ENCODE data around the gene CLTA. TPM values are rescaled to one million over a fixed set of nuclear protein-coding genes. Genes with fewer than 3 reads are reported as not detected.
"Not testable (repeated sequence)": the region's sequence is repeated elsewhere in the genome, so short reads cannot be mapped to it uniquely, and the experiment has no call there.

Gene CLTA
- total RNA-seq, 1 donor from 2014 or later: 424 TPM

- no peaks in the 10 kb centered on the region for H3K4me1 ChIP-seq (ENCODE audit: insufficient read depth, low read length)
- TF ChIP-seq, protein P1, sequence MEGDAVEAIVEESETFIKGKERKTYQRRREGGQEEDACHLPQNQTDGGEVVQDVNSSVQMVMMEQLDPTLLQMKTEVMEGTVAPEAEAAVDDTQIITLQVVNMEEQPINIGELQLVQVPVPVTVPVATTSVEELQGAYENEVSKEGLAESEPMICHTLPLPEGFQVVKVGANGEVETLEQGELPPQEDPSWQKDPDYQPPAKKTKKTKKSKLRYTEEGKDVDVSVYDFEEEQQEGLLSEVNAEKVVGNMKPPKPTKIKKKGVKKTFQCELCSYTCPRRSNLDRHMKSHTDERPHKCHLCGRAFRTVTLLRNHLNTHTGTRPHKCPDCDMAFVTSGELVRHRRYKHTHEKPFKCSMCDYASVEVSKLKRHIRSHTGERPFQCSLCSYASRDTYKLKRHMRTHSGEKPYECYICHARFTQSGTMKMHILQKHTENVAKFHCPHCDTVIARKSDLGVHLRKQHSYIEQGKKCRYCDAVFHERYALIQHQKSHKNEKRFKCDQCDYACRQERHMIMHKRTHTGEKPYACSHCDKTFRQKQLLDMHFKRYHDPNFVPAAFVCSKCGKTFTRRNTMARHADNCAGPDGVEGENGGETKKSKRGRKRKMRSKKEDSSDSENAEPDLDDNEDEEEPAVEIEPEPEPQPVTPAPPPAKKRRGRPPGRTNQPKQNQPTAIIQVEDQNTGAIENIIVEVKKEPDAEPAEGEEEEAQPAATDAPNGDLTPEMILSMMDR (IDR thresholded peaks at IDR 0.05; ENCODE audit: insufficient read depth, low read depth, low read length): no peak
- TF ChIP-seq EZH2 (IDR thresholded peaks at IDR 0.05; ENCODE audit: insufficient read depth, low read length): no peak
- no peaks in the 10 kb centered on the region for H3K27me3 ChIP-seq (ENCODE audit: insufficient read depth, low read length)
- no peak for FAIRE-seq
- H3K27me3 Mint-ChIP-seq (ENCODE audit: low read depth, unreplicated experiment): peaks cover 10% of the 10 kb centered on the region
- H4K20me1 ChIP-seq (ENCODE audit: insufficient read depth, low read length): no peaks in the 10 kb centered on the region
- H3K9me3 Mint-ChIP-seq (ENCODE audit: unreplicated experiment): peaks cover 6% of the 10 kb centered on the region
- no peak overlapping the region for H3K27ac Mint-ChIP-seq (ENCODE audit: unreplicated experiment)
- H3K36me3 ChIP-seq (ENCODE audit: insufficient read depth, low read length): no peaks in the 10 kb centered on the region
- no peak overlapping the region for H3K4me3 ChIP-seq (ENCODE audit: insufficient read depth, low read depth, low read length)
- no peaks in the 10 kb centered on the region for H3K79me2 ChIP-seq (ENCODE audit: insufficient read depth, low read length)
- DNase-seq (ENCODE audit: low read depth): no peak
- H3K27ac ChIP-seq (ENCODE audit: low read depth, low read length): no peak overlapping the region
- no peak overlapping the region for H2AFZ ChIP-seq (ENCODE audit: low read depth, low read length)
- H3K4me2 ChIP-seq (ENCODE audit: low read length): no peak overlapping the region
- H3K9ac ChIP-seq (ENCODE audit: low read length): no peak overlapping the region
- H3K9me3 ChIP-seq (ENCODE audit: insufficient read depth, low read depth, low read length): no peaks in the 10 kb centered on the region
- peaks cover 4% of the 10 kb centered on the region for H3K4me1 Mint-ChIP-seq (ENCODE audit: low read depth, unreplicated experiment)
- no peak overlapping the region for H3K4me3 Mint-ChIP-seq (ENCODE audit: unreplicated experiment)
- H3K36me3 Mint-ChIP-seq (ENCODE audit: low read depth, unreplicated experiment): no peaks in the 10 kb centered on the region
Observed at GRCh38 chr9:36177571-36177970, 13.2 kb upstream of the CLTA start.

DNA sequence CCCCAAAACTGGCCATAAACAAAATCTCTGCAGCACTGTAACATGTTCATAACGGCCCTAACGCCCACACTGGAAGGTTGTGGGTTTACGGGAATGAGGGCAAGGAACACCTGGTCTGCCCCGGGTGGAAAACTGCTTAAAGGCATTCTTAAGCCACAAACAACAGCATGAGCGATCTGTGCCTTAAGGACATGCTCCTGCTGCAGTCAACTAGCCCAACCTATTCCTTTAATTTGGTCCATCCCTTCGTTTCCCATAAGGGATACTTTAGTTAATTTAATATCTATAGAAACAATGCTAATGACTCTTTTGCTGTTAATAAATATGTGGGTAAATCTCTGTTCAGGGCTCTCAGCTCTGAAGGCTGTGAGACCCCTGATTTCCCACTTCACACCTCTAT is 10.5 kb upstream of the CLTA start:
- FAIRE-seq; H3K36me3 Mint-ChIP-seq (ENCODE audit: low read depth, unreplicated experiment); H3K27me3 ChIP-seq (ENCODE audit: insufficient read depth, low read length); H3K9me3 Mint-ChIP-seq (ENCODE audit: unreplicated experiment); H3K27ac Mint-ChIP-seq (ENCODE audit: unreplicated experiment); H3K79me2 ChIP-seq (ENCODE audit: insufficient read depth, low read length); H4K20me1 ChIP-seq (ENCODE audit: insufficient read depth, low read length); H3K9me3 ChIP-seq (ENCODE audit: insufficient read depth, low read depth, low read length); DNase-seq (ENCODE audit: low read depth); H3K27me3 Mint-ChIP-seq (ENCODE audit: low read depth, unreplicated experiment); H3K4me2 ChIP-seq (ENCODE audit: low read length); H3K36me3 ChIP-seq (ENCODE audit: insufficient read depth, low read length); H3K4me3 ChIP-seq (ENCODE audit: insufficient read depth, low read depth, low read length); H3K4me3 Mint-ChIP-seq (ENCODE audit: unreplicated experiment); H3K4me1 ChIP-seq (ENCODE audit: insufficient read depth, low read length); H3K27ac ChIP-seq (ENCODE audit: low read depth, low read length); H3K9ac ChIP-seq (ENCODE audit: low read length); H3K4me1 Mint-ChIP-seq (ENCODE audit: low read depth, unreplicated experiment); H2AFZ ChIP-seq (ENCODE audit: low read depth, low read length): not testable (repeated sequence)

DNA sequence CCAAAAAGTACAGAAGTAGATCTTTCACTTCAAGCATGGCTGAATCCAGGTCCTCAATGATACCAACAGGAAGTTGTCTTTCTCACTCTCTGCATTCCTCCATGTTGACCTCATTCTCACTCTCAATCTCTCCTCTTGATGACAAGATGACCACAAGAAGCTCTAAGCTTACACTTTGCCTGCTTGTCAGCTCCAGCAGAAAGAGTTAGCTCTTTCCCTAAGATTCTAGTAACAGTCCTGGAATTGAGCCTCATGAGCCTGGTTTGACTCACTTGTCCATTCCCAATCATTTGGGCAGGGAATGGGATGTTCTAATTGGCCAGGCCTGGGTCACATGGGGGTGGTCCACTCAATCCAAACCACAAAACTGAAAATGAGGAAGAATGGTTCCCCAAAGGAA is 3.3 kb upstream of the CLTA start:
- H3K4me3 ChIP-seq (ENCODE audit: insufficient read depth, low read depth, low read length): no peak overlapping the region
- peaks cover 18% of the 10 kb centered on the region for H3K79me2 ChIP-seq (ENCODE audit: insufficient read depth, low read length)
- no peaks in the 10 kb centered on the region for H3K36me3 ChIP-seq (ENCODE audit: insufficient read depth, low read length)
- no peak overlapping the region for H2AFZ ChIP-seq (ENCODE audit: low read depth, low read length)
- no peak overlapping the region for H3K4me3 Mint-ChIP-seq (ENCODE audit: unreplicated experiment)
- H3K27ac ChIP-seq (ENCODE audit: low read depth, low read length): peak overlapping the region; percentile 28
- FAIRE-seq (peak; percentile 80), DNase-seq (ENCODE audit: low read depth) (peak; percentile 93)
- TF ChIP-seq EZH2 (IDR thresholded peaks at IDR 0.05; ENCODE audit: insufficient read depth, low read length): no peak
- TF ChIP-seq, protein P1 (IDR thresholded peaks at IDR 0.05; ENCODE audit: insufficient read depth, low read depth, low read length): no peak
- peaks cover 2% of the 10 kb centered on the region for H3K36me3 Mint-ChIP-seq (ENCODE audit: low read depth, unreplicated experiment)
- H3K4me1 ChIP-seq (ENCODE audit: insufficient read depth, low read length): peaks cover 18% of the 10 kb centered on the region
- peaks cover 13% of the 10 kb centered on the region for H4K20me1 ChIP-seq (ENCODE audit: insufficient read depth, low read length)
- no peaks in the 10 kb centered on the region for H3K27me3 Mint-ChIP-seq (ENCODE audit: low read depth, unreplicated experiment)
- peak overlapping the region; percentile 91 for H3K27ac Mint-ChIP-seq (ENCODE audit: unreplicated experiment)
- peak overlapping the region; percentile 26 for H3K4me2 ChIP-seq (ENCODE audit: low read length)
- H3K4me1 Mint-ChIP-seq (ENCODE audit: low read depth, unreplicated experiment): peaks cover 19% of the 10 kb centered on the region
- no peaks in the 10 kb centered on the region for H3K9me3 ChIP-seq (ENCODE audit: insufficient read depth, low read depth, low read length)
- H3K9ac ChIP-seq (ENCODE audit: low read length): no peak overlapping the region
- H3K9me3 Mint-ChIP-seq (ENCODE audit: unreplicated experiment): no peaks in the 10 kb centered on the region
- no peaks in the 10 kb centered on the region for H3K27me3 ChIP-seq (ENCODE audit: insufficient read depth, low read length)
